Naive B cell (primary cell): Measurements from ENCODE around the gene HK2. TPM values are rescaled to one million over a fixed set of nuclear protein-coding genes. Genes with fewer than 3 reads are reported as not detected.

ENCODE experiments used
- ATAC-seq, 2 donors: fragments of 150-1000 bp; cut with Tn5 transposase; 2 replicates each; pipeline ENCODE4 v1.10.0; 2021; ENCODE audit warnings: low read depth in 2 of 2, mild to moderate bottlenecking in 2 of 2, moderate library complexity in 2 of 2
- DNase-seq: peaks from one replicate; pipeline ENCODE4 v3.0.0; 2022
- H3K27ac Mint-ChIP-seq, 6 donors: one replicate each; pipeline ENCODE4 v1.8.0; 2020 to 2022; ENCODE audit warnings: mild to moderate bottlenecking in 6 of 6, mixed read lengths in 6 of 6, moderate library complexity in 5 of 6, inconsistent platforms in 2 of 6
- H3K27me3 Mint-ChIP-seq, 3 donors: one replicate each; pipeline ENCODE4 v1.8.0; 2021 to 2022; ENCODE audit warnings: mixed read lengths in 3 of 3, mild to moderate bottlenecking in 1 of 3
- H3K36me3 Mint-ChIP-seq, 2 donors: one replicate each; pipeline ENCODE4 v1.8.0; 2020 to 2022; ENCODE audit warnings: mixed read lengths in 2 of 2, inconsistent platforms in 1 of 2, mild to moderate bottlenecking in 1 of 2
- H3K4me1 Mint-ChIP-seq, 3 donors: one replicate each; pipeline ENCODE4 v1.8.0; 2020 to 2022; ENCODE audit warnings: mixed read lengths in 3 of 3, inconsistent platforms in 1 of 3, mild to moderate bottlenecking in 1 of 3, moderate library complexity in 1 of 3
- H3K4me3 Mint-ChIP-seq, 8 donors: one replicate each; pipeline ENCODE4 v1.8.0; 2020 to 2022; ENCODE audit warnings: mild to moderate bottlenecking in 8 of 8, mixed read lengths in 8 of 8, moderate library complexity in 8 of 8, inconsistent platforms in 2 of 8
- H3K9me3 Mint-ChIP-seq, 7 donors: one replicate each; pipeline ENCODE4 v1.8.0; 2020 to 2022; ENCODE audit warnings: mixed read lengths in 7 of 7, mild to moderate bottlenecking in 5 of 7, inconsistent platforms in 2 of 7, moderate library complexity in 1 of 7
- polyA plus RNA-seq, 6 donors: library from polyadenylated mRNA; unstranded; fragments of 300-500 nt; fragmentation: Illumina TruSeq; gene quantifications; one replicate each; pipeline ENCODE4 v1.2.3, GENCODE V29; 2021; ENCODE audit warnings: low read depth in 6 of 6

HK2 gene
- polyA plus RNA-seq, 6 donors from 2014 or later, result 3.1 to 8.3 (median 6.1) TPM

DNA sequence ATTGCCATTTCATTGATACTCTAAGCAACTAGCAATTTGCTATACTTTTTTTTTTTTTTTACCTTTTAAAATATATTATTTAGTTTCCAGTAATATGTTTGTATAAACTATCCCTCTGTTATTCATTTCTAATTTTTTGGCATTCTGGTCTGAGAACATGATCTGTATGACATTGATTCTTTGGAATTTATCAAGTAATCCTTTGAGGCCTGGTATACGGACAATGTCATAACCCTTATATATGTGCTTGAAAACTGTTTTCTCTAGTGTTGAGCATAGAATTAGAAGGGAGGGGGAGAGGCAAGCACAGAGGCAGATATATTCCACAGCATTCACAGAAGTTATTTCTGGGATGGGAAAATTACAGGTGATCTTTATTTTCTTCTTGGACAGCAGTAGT lies 76.3 kb downstream of the HK2 start:
- Mint-ChIP-seq H3K4me1 (peaks cover 0 to 7% (median 4%) of the 10 kb centered on the region in 3 donors), H3K4me3 (no peak overlapping the region), H3K9me3 (peaks cover 0 to 21% (median 0%) of the 10 kb centered on the region in 7 donors), H3K36me3 (no peaks in the 10 kb centered on the region), H3K27me3 (peaks cover 34 to 61% (median 56%) of the 10 kb centered on the region in 3 donors), H3K27ac (peak overlapping the region in 1 of 6 donors; percentile 9)
- ATAC-seq, result no peak
- DNase-seq, result no peak

GRCh38 chr2:74911061-74911460 lies 77.1 kb downstream of the HK2 start:
- no peak for ATAC-seq
- Mint-ChIP-seq H3K27ac (no peak overlapping the region), H3K4me1 (peaks cover 0 to 7% (median 4%) of the 10 kb centered on the region in 3 donors), H3K4me3 (no peak overlapping the region), H3K36me3 (no peaks in the 10 kb centered on the region), H3K27me3 (peaks cover 34 to 65% (median 55%) of the 10 kb centered on the region in 3 donors), H3K9me3 (peaks cover 0 to 21% (median 0%) of the 10 kb centered on the region in 7 donors)
- no peak for DNase-seq

GRCh38 chr2:74915743-74916142 lies 81.8 kb downstream of the HK2 start:
- H3K27me3 Mint-ChIP-seq, result peaks cover 34 to 56% (median 53%) of the 10 kb centered on the region in 3 donors
- ATAC-seq, result no peak

GRCh38 chr2:74916394-74916793 lies 82.5 kb downstream of the HK2 start:
- H3K9me3 Mint-ChIP-seq, result peaks cover 0 to 1% (median 0%) of the 10 kb centered on the region in 7 donors
- peaks cover 0 to 4% (median 4%) of the 10 kb centered on the region in 3 donors for H3K4me1 Mint-ChIP-seq
- DNase-seq (no peak), ATAC-seq (no peak)
- H3K36me3 Mint-ChIP-seq, result no peaks in the 10 kb centered on the region
- H3K27ac Mint-ChIP-seq, result no peak overlapping the region
- peaks cover 37 to 61% (median 53%) of the 10 kb centered on the region in 3 donors for H3K27me3 Mint-ChIP-seq
- H3K4me3 Mint-ChIP-seq, result no peak overlapping the region

More at GRCh38 chr2:74915743-74916142, 81.8 kb downstream of the HK2 start:
- Mint-ChIP-seq H3K4me3 (no peak overlapping the region), H3K36me3 (no peaks in the 10 kb centered on the region), H3K4me1 (peaks cover 0 to 4% (median 4%) of the 10 kb centered on the region in 3 donors), H3K9me3 (peaks cover 0 to under 1% (median 0%) of the 10 kb centered on the region in 7 donors), H3K27ac (no peak overlapping the region)
- no peak for DNase-seq

- Mint-ChIP-seq H3K27ac (no peak overlapping the region), H3K36me3 (no peaks in the 10 kb centered on the region)
Observed at GRCh38 chr2:74917702-74918619, 84.0 kb downstream of the HK2 start.

GRCh38 chr2:74919827-74920226 lies 85.9 kb downstream of the HK2 start:
- peaks cover 29 to 43% (median 33%) of the 10 kb centered on the region in 3 donors for H3K27me3 Mint-ChIP-seq
- H3K4me1 Mint-ChIP-seq, result peaks cover 0 to 4% (median 4%) of the 10 kb centered on the region in 3 donors
- H3K9me3 Mint-ChIP-seq, result peaks cover 0 to 1% (median 0%) of the 10 kb centered on the region in 7 donors
- peak overlapping the region in 3 of 8 donors; percentile 26 to 76 (median 52) for H3K4me3 Mint-ChIP-seq
- DNase-seq (peak; percentile 69), ATAC-seq (peak; percentile 90 to 92)
- peak overlapping the region in 3 of 6 donors; percentile 24 to 44 (median 35) for H3K27ac Mint-ChIP-seq
- no peaks in the 10 kb centered on the region for H3K36me3 Mint-ChIP-seq

More at GRCh38 chr2:74917702-74918619, 84.0 kb downstream of the HK2 start:
- H3K27me3 Mint-ChIP-seq, result peaks cover 30 to 56% (median 44%) of the 10 kb centered on the region in 3 donors
- DNase-seq (no peak), ATAC-seq (no peak)
- peaks cover 0 to 1% (median 0%) of the 10 kb centered on the region in 7 donors for H3K9me3 Mint-ChIP-seq
- H3K4me1 Mint-ChIP-seq, result peaks cover 0 to 4% (median 4%) of the 10 kb centered on the region in 3 donors
- peak overlapping the region in 1 of 8 donors; percentile 32 for H3K4me3 Mint-ChIP-seq

- peak overlapping the region in 2 of 6 donors; percentile 21 to 33 for H3K27ac Mint-ChIP-seq
- peaks cover 0 to 1% (median 0%) of the 10 kb centered on the region in 7 donors for H3K9me3 Mint-ChIP-seq
- peaks cover 24 to 34% (median 29%) of the 10 kb centered on the region in 3 donors for H3K27me3 Mint-ChIP-seq
- DNase-seq, result no peak
- peak overlapping the region in 1 of 8 donors; percentile 58 for H3K4me3 Mint-ChIP-seq
- peaks cover 0 to 4% (median 4%) of the 10 kb centered on the region in 3 donors for H3K4me1 Mint-ChIP-seq
- no peak for ATAC-seq
- no peaks in the 10 kb centered on the region for H3K36me3 Mint-ChIP-seq
Observed at GRCh38 chr2:74921236-74921736, 87.4 kb downstream of the HK2 start.

DNA sequence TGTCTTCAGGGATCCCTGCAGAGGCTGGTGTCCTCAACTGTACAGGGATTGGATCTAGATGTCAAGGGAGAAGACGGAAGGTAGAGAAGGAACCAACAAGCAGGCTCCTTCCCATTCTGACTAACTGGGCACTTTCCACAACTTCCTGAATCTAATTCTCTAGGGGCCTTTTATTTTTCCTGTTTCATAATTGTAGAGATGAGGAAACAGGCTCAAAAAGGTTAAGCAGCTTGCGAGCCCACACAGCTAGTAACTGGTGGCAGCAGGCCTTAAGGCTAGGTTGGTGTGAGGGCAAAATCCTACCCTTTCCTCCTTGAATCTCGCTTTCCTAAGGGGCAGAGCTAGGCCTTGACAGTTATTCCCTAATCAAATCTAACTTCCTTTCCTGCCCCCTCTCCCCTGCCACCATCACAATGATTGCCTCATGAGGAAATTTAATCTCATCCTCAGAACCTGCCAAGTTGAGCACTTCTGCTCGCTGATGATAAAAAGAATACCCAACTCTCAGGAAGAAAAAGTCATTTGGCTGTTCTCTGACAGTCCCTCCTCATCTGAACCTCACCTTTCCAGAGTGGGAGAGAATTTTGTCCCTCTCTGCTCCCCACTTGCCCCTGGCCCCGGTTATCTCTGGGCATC lies 88.8 kb downstream of the HK2 start:
- Mint-ChIP-seq H3K4me3 (peak overlapping the region in 1 of 8 donors; percentile 22), H3K27ac (peak overlapping the region in 2 of 6 donors; percentile 51 to 89), H3K9me3 (peaks cover 0 to 1% (median 0%) of the 10 kb centered on the region in 7 donors), H3K36me3 (no peaks in the 10 kb centered on the region), H3K27me3 (peaks cover 14 to 21% (median 20%) of the 10 kb centered on the region in 3 donors), H3K4me1 (peaks cover 0 to 4% (median 4%) of the 10 kb centered on the region in 3 donors)
- ATAC-seq (no peak), DNase-seq (no peak)

DNA sequence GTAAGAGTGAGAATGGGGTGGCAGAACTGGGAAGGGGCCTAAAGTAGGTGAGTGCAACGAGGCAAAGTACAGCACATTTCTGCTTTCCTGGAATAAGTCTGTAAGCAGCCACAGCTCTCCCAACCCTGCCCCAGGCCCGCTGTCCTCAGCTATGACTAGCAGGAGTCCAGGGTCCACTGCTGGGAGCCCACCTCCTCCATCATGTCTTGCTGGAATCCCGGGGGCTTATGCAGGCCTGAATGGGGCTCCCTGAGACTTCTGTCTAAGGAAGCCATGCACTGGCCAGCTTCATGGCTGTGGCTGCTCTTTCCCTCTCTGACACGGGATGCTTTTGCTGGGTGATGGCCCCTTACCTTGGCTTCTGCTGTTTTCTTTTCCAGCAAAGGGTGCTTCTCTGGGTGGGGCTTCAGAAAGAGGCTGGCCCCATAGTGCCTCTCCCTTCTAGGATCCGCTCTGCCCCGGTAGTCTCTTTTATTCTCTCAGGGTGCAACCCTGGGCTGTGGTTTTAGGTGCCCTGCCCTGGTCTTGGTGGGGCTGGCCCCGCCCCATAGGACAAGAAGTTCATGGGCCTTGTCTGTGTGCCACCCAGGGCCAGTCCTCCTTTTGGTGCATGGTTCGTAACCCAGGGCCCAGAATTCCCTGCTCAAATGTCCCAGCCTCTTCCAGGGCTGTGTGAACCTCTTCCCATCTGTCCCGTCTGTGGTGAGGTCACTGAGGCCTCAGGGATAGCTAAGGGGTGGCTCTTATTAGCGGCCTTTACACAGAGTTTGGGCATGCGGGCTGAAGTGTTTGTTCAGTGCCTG lies 90.7 kb downstream of the HK2 start:
- ATAC-seq (no peak), DNase-seq (no peak)
- peaks cover 0 to 5% (median 0%) of the 10 kb centered on the region in 7 donors for H3K9me3 Mint-ChIP-seq
- peaks cover 7 to 26% (median 14%) of the 10 kb centered on the region in 3 donors for H3K27me3 Mint-ChIP-seq
- peaks cover 0 to under 1% (median under 1%) of the 10 kb centered on the region in 3 donors for H3K4me1 Mint-ChIP-seq
- peak overlapping the region in 3 of 6 donors; percentile 52 to 63 (median 57) for H3K27ac Mint-ChIP-seq
- H3K4me3 Mint-ChIP-seq, result peak overlapping the region in 1 of 8 donors; percentile 54
- peaks cover 0 to 8% of the 10 kb centered on the region in 2 donors for H3K36me3 Mint-ChIP-seq

DNA sequence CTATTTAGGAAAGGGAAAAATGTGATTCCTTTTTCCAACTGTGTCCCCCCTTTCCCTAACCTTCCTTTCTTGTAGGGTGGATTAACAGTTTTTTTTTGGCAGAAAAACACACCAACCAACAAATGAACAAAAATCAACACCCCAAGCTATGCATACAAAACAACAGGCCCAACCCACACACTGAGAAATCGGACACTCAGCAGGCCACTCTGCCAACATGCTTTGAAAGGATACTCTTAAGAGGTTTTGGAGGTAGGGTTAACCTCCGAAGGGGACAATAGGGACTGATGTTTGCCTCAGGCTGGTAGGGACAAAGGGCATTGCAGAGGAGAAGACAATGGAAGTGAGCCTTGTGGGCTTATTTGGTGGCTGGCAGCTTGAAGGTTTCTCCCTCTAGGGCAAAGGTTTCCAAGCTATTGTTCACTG lies 91.4 kb downstream of the HK2 start:
- ATAC-seq (no peak), DNase-seq (no peak)
- Mint-ChIP-seq H3K27me3 (peaks cover 6 to 26% (median 13%) of the 10 kb centered on the region in 3 donors), H3K4me3 (no peak overlapping the region), H3K9me3 (peaks cover 0 to 5% (median 0%) of the 10 kb centered on the region in 7 donors), H3K36me3 (peaks cover 0 to 8% of the 10 kb centered on the region in 2 donors), H3K4me1 (no peaks in the 10 kb centered on the region), H3K27ac (peak overlapping the region in 1 of 6 donors; percentile 63)

GRCh38 chr2:74927621-74928020 lies 93.7 kb downstream of the HK2 start:
- no peak for ATAC-seq
- DNase-seq, result no peak
- Mint-ChIP-seq H3K9me3 (peaks cover 0 to 5% (median 0%) of the 10 kb centered on the region in 7 donors), H3K4me1 (no peaks in the 10 kb centered on the region), H3K4me3 (no peak overlapping the region), H3K27ac (no peak overlapping the region), H3K27me3 (peaks cover 6 to 28% (median 10%) of the 10 kb centered on the region in 3 donors), H3K36me3 (peaks cover 0 to 8% of the 10 kb centered on the region in 2 donors)

DNA sequence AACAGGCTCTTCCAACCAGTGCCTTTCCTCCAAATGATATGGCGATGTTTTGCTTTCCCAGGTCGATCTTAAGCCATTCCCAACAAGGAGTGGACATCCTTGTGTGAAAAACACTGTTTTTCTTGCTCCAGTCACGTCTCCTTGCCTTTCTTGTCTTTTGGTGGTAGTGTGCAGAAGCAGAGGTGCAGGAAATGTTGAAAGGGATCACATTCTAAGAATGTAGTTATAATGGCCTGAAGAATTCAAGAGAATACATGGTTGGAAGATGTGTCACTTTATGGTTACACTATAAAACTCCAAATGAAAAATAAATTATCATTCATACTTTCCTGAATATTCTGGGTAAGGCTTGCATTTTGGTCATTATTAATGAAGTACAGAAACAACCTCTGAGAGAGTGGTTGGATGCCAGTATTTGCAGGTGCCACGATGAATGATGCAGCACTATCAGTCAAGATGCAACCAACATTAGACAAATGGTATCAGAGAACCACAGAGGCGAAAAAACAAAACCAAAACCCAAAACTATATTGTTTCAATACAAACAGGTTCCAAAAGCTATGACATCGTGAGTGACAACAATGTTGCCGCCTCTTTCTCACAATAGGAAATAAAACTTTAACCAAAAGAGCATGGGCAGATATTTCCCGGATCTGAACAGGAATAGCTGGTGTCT lies 97.0 kb downstream of the HK2 start:
- Mint-ChIP-seq H3K4me3 (no peak overlapping the region), H3K4me1 (no peaks in the 10 kb centered on the region), H3K27me3 (peaks cover 6 to 49% (median 31%) of the 10 kb centered on the region in 3 donors), H3K27ac (no peak overlapping the region), H3K9me3 (peaks cover 0 to 5% (median 0%) of the 10 kb centered on the region in 7 donors), H3K36me3 (peaks cover 0 to 8% of the 10 kb centered on the region in 2 donors)
- DNase-seq (no peak), ATAC-seq (no peak)
